Uterus (tissue), 2 donors: ENCODE data around the gene RPIA.

Experiments used
- CTCF ChIP-seq, 4 experiments: fragments of 200-600 bp in 2 of 4; fragments of 450-650 bp in 2 of 4; sonication (generic) in 2 of 4; IDR thresholded peaks; one replicate each; pipeline ENCODE4 v1.5.1; 2016 to 2019; ENCODE audit warnings: antibody characterized with exemption in 4 of 4, mild to moderate bottlenecking in 2 of 4, moderate library complexity in 1 of 4
- POLR2A ChIP-seq, 2 donors: fragments of 450-650 bp; IDR thresholded peaks; one replicate each; pipeline ENCODE4 v1.6.1; 2016; ENCODE audit warnings: antibody characterized with exemption in 2 of 2, mild to moderate bottlenecking in 1 of 2, moderate library complexity in 1 of 2

GRCh38 chr2:88711289-88711688 is 19.8 kb downstream of the RPIA start:
- TF ChIP-seq CTCF (IDR thresholded peaks at IDR 0.05) (no peak), POLR2A (IDR thresholded peaks at IDR 0.05) (no peak)
